Fibroblast of peridontal ligament (primary cell): Measurements from ENCODE around the gene HMCN1.

Experiments used
- DNase-seq: peaks from one replicate; pipeline ENCODE4 v3.0.0-alpha.2; 2010; ENCODE audit errors: extremely low read depth

Gene HMCN1

DNA sequence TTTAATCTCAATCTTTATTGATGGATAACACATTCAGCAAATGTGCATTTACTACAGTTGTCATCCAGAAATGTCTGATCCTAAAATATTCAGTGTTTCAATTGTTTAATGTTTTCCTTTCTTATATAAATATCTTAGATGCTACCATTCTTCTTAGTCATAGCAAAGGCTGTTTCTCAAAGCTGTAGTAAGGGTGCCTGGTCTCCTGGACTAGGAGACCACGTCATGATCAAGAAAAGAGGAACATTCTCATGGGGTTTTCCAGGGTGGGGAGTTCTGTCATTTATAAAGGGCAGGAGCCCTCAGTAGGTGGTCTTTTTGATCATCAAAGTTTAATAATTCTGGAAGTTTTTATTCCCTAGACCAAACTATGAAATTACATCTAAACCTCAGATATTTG, 292.8 kb downstream of the HMCN1 start:
- no peak for DNase-seq

DNA sequence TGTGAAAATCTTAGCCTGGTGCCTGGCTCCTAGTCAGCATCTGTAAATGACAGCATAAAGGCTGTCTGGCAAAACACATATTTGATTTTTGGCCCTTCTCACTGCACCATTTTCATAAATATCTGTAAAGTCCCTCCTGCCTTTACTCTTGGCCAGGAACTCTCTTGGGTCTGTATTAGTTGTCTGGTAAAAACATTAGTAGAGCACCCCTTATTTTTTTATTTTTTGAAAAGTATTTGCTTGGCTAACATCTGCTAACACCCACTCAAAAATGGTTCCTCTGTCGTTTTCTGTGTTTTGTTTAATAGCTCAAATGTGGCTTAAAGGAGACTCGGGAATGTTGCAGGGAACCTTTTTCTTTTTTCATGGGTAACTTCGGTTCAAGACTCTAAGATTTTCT, 293.4 kb downstream of the HMCN1 start:
- no peak for DNase-seq

DNA sequence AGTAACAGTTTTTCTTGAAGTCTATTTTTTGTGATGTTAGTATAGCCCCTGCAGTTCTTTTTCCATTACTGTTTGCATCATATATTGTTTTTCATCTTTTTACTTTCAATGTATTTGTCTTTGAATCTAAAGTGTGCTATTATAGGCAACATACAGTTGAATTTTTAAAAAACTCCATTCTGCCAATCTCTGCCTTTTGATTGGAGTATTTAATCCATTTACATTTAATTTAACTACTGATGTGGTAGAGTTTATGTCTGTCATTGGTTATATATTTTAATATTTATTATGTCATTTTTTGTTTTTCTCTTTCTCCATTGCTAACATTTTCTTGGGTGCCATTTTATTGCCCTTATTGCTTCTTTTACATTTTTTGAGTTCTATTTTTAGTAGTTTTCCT, 296.3 kb downstream of the HMCN1 start:
- DNase-seq = no peak

DNA sequence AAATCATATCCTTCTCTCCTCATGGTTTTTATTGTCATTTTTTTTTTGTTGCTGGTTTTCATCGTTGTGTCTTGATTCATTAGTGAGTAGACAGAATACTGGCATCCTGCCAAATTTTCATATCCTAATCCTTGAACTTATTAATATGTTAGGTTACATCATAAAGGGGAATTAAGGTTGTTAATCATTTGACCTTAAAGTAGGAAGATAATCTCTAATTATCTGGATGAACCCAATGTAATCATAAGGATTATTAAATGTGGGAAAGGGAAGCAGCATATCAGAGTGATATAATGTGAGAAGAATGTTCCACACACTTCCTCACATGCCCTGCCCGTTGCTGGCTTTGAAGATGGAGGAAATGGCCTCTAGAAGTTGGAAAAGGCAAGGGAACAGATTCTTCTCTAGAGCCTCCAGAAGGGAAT, 299.7 kb downstream of the HMCN1 start:
- DNase-seq = no peak

DNA sequence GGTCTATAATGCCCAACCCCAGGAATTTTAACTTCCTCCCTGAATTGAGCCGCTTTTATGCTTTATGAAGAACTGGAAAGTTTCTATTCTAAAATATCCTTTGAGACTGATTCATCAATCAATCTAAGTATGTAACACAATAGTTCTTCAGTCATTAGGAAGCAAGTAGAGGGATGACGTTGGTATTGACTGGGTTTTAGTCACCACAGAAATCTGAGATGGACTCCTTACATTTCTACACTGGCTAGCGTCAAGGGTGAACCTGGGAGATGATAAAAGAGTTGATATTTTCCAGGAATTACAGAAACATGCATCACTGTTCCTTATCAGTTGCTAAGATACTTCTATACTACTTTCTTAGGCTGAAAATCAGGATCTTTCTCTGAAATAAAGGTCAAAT, 308.0 kb downstream of the HMCN1 start:
- peak; percentile 13 for DNase-seq

DNA sequence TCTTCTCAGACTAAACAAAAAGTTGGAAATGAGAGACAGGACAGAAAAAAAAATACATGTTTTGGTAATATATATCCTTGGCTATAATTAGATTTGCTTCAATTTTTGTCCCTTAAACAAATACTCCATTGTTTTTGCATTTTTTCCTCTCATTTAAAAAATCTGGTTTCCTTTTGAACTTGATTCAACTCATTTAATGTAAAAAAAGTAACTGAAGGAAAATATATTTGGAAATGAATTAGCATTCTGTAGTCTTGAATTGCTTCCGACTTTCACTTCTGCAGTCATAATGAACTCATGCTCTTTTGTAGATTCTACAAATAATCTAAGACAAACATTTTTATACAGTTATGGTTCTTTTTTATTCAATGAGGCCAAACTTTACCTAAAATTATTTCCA, 309.1 kb downstream of the HMCN1 start:
- no peak for DNase-seq

DNA sequence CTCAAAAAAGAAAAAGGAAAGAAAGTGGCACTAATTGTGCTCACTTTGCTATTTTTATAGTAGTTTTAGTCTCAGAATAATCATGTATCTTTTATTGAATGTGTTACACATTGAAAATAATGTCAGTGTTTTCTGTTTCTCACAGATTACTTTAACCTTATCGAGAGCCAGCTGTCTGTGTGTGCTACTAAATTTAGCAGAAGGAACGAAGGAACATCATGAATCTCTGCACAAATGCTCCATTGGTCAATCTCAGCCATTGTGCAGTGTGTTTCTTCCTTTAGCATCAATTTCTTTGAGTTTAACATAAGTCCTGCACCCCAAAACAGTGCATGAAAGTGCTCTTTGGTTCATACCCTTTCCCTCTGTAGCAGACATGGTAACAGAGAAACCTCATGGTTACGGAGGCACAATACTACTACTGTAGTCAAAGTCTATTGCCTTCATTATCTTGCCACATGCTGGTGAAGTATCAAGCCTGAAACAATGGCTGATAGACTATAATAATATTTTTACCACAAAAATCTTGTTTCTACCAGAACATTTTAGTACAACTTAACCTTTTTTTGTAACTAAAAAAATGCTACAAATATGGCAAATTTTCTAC, 310.0 kb downstream of the HMCN1 start:
- no peak for DNase-seq

DNA sequence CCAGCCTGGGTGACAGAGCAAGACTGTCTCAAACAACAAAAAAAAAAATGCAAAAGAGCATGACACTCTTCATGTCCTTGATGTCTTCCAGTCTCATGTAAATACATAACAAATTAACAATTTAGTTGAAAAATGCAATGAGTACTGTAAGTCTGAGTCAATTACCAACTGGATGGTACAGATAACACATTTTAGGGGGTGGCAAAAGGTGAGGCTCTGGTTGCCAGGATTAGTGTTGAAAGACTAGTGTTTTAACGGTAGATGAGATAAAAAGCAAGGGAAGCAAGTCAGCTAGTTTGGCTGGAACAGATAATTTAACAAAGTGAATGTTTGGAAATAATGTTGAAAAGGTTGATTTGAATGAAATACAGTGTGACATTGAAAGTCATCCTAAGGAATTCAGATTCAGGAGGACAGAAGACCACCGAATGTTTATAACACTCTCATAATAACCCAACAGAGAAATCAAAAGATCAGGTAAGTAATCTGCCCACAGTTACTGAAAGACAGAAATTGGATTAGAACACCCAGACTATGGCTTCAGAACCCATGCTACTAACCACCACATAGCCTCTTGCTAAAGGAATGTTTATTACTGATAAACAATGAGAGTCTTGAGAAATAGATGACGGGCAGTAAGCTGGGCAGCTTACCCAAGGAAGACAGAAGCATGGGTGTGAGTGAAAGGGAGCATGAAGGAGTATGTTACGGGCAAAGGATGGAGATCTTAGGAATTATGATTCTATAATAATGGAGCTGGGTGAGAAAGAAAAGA, 312.4 kb downstream of the HMCN1 start:
- DNase-seq = no peak

DNA sequence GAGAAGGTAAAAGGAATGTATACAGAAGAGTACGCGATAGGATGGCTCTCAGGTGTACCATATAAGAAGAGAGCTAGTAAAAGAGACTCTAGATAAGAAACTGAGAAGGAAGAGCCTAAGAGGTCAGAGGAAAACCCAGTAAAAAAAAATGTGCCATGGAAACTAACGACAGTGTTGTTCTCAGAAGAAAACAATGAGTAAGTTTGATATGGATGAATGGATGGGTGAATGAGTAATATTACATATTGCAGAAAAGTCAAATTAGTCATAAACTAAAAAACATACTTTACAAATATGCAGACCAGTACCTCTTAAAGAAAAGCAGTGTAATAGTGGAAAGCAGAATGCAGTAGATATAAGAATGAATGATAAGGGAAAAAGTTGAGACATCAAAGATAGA, 316.2 kb downstream of the HMCN1 start:
- DNase-seq = peak; percentile 66

DNA sequence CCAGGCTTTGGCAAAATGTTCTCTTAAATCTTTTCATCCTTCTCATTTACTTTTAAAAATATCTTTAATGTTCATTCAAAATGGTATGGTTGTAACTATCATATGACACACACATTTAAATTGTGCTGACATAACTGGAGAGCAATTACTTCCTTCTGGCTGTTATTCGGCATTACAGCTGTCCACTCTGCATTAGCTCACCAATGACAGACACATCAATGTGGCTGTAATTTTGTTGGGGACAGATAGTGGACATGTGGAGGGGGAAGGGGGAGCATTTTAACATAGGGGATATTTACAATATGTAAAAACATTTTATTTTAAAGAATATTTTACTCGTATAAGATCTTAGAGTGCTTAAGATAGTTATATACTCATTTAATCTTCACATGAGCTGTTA, 319.8 kb downstream of the HMCN1 start:
- DNase-seq = no peak

DNA sequence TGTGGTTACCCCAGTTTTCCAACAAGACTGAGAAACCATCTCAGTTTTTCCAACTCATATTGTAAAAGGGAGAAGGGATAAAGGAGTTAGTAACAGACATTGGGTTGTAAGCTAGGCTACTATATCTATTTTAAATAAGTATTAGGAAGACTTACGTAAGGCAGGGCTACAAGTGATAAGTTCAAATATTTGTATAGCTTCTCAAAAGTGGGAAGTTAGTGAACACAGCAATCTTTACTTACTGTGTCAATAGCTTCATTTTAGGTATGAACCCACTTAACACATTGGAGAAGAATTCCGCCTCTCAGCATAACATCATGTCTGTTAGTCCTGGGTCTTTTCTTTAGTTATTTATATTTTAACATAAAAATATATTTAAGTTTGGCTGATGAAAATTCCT, 320.7 kb downstream of the HMCN1 start:
- DNase-seq = no peak

DNA sequence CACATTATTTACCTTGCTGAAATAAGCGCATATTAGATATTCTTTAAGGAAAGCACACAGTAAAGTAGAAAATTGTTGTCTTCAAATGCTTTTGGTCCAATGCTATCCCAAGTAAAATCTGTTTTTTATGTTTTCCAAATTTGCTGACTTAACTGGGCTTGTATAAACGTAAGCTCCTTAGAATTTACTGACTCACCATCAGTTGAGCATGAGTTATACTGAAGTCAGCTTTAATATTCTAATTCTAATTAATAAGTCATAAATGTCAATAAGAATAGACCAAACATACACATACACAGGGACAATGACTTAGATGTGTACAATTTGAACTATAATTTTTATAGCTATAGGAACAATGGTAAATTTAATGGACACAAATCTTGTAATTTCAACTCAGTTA, 321.7 kb downstream of the HMCN1 start:
- DNase-seq = no peak

DNA sequence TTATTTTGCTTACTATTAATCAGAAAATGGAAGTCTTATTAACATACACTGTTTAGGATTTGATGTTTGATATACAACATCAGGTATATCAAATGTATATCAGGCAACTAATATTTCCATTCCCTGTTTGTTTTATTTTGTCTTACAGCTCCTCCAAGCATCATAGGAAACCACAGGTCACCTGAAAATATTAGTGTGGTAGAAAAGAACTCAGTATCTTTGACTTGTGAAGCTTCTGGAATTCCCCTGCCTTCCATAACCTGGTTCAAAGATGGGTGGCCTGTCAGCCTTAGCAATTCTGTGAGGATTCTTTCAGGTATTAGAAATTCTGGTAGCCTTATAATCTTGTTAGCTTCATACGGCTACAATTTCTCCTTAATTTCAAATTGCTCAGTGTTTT, 322.9 kb downstream of the HMCN1 start:
- DNase-seq = no peak

DNA sequence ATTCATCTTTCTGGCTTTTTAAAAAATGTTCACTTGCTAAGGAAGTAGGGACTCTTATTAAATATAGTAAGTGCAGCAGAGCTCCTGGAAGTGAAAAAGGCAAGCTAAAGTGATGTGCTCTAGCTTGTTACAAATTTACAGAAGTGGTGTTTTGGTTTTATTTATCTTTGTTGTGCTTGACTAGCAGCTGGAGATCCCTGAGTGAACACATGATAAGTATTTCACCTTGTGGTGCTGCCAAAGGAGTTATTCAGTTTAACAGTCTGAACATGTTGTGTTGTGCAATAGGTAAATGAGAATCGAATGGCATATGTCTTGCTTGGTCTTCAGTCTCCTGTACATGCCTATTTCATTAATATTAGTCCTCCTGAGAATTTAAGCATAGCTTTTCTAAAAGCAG, 325.1 kb downstream of the HMCN1 start:
- DNase-seq = peak; percentile 50

DNA sequence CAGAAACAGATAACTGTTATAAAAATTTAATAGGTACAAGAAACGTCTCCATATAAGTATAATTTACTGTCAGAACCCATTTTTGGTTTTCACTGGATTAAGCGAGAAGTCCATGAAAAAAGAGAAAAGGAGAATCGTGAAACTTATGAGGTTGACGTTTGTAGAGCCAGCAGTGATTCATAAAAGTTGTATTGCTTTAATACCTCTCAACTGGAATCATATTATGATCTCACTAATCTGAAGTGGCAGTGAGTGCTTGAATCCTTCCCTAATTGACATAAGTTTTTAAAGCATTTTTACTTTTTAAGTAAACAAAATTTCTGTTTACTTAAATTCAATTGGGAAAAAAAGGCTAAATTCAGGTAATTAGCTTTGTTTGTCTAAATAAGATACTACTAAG, 325.6 kb downstream of the HMCN1 start:
- no peak for DNase-seq

DNA sequence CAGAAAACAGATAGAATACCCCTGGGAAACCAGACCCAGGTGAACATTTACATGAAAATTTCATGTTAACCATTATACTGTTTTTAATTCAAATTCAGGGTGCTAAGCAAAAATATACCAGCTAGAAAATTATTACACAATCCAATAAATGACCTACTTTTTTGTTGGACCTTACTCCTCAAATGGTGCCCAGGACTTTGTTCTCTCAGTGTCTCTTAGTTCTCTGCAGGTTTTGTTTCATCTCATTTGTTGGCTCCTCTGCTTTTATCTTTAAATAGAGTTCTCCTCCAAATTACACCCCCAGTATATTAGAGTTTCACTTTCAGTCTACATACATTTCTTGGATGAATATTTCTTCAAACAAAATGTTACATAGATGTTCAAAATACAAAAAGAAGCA, 326.0 kb downstream of the HMCN1 start:
- no peak for DNase-seq

DNA sequence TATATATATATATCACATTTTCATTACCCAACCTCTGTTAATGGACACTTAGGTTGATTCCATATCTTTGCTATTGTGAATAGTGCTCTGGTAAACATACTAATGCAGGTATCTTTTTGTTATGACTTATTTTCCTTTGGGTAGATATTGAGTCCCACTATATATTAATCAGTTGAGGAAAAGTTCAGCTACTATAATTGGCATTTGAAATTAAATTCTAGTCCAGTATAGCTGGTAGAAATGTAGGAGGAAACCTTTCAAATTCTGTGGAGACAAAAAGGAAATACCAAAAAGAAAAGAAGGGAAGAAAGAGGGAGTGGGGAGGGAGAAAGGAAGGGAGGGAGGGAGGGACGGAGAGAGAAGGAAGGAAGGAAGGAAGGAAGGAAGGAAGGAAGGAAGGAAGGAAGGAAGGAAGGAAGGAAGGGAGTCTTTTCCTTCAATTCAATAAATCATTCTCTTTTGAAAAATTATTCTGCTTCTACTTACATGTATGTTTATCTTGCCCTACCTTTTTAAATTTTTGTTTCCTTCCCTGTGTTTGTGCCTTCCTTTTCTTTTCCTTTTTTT, 329.0 kb downstream of the HMCN1 start:
- DNase-seq = no peak

DNA sequence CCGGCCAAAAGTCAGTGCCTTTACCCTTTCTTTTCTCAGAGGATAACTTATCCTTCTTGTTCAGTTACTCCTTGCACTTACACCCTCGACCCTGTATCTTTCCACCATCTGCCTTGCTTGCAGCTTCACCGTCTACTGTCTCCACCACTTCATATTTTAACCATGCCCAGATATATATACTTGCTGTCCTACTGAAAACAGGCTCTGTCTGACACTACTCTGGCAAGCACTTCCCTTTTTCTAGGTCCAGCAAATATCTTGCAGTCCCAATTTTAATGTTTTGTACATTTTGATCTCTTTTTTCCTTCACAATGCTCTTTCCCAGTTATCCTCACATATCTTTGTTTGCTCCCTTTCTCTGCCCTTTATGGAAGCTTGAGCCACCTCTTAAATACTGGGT, 332.2 kb downstream of the HMCN1 start:
- DNase-seq = no peak

DNA sequence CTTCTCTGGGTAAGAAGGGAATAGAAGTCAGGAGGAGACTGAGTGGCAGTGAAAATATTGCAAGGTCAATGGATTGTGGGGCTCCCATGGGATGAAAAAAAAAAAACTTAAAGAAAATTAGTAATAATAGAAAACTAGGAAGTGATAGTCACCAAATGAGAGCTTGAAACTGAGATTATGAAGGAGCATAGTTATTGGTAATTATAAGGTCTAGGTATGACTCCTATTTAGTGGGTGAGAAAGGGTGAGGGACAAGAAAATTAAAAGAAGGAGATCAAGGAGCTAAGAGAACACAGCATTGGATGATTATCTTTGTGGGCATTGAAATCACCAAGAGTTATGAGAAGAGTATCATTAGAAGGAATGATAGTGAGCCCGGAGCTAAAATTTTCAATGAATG, 339.5 kb downstream of the HMCN1 start:
- no peak for DNase-seq

DNA sequence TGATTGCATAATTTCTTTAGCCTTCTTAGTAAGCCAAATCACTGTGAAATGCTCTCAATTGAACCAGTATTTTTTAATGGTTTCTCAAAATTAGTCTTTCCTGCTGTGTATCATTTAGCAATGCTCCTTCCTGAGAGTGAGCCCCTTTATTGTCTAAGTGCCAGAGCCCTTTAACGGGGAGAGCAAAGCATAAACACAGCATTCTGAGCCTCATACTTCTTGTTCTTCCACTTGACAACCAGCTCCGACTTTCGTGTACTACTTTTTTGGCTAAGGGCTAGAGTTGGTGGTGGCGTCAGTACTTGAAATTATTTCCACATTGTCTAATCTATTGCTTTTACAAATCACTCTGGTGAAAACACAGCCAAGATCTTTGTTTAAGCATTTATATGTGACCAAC, 341.8 kb downstream of the HMCN1 start:
- DNase-seq = no peak

DNA sequence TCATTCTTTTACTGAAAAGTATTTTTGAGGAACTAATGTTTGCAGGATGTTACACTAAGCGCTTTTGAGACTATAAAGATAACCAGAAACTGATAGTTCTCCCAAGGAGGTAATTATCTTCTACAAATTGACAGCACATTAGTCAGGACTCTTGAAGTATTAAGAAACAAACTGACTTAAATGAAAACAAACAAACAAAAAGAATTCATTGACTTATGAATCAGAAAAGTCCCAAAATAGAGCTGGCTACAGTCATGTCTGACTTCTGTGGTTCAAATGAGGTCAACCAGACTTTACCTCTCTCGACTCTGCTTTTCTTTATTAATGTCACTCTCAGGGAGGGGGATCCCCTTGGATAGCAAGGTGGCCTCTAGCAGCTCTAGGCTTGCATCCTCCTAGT, 344.1 kb downstream of the HMCN1 start:
- no peak for DNase-seq

DNA sequence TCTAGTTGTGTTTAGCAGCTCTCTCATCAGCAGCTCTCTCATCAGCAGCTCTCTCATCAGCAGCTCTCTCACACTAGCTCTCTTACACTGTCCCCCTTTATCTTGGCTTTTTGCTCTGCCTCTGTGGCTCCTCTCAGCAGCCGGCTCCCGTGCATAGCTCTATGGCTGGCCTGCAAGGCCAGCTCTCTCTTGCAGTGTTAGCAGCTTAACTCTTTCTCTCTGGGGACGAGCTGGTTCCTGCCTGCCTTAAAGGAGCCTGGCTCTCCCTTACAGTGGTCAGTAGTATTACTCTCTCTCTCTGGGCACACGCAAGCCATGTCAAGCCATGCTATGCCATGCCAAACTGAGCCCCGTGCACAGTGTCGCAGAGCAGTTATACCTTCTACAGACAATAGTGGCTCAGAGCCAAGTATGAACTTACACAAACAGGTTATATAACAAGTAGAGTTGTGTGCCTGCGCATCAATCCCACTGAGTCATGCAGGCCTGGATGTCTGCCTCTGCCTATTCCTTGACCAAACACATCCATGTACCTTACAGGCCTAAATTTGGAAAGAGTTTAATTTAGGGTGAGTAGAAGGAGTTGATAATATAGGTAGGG, 345.0 kb downstream of the HMCN1 start:
- DNase-seq = no peak
